GM12874 (cell line): ENCODE data around the gene FNDC3B.

Source experiments
- CTCF ChIP-seq: IDR thresholded peaks from 2 replicates; pipeline ENCODE4 v1.5.1; 2011; ENCODE audit warnings: low read depth, mild to moderate bottlenecking, control low read depth, low read length, moderate library complexity; ENCODE audit not compliant: insufficient read depth

Gene FNDC3B

GRCh38 chr3:172241405-172241804, 202.0 kb downstream of the FNDC3B start:
- no peak for TF ChIP-seq CTCF

DNA sequence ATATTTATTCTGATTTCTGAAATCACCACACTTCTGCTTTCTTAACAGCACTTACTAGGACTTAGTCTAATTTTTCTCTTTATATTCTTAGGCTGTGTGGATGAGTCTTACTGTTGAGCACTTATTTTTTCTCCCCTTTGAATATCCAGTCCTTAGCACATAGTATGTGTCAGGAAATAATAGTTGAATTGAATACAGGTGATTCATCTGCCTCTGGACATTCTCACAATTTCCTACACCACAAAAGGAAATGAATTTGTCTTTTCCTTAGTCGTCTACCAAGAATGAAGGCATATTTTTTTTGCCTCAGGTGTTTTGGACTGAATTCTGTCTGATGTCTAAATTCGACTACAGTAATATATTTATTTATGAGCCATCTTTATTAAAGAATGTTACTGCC, 204.6 kb downstream of the FNDC3B start:
- TF ChIP-seq CTCF: no peak

GRCh38 chr3:172245241-172245640, 205.9 kb downstream of the FNDC3B start:
- no peak for TF ChIP-seq CTCF

DNA sequence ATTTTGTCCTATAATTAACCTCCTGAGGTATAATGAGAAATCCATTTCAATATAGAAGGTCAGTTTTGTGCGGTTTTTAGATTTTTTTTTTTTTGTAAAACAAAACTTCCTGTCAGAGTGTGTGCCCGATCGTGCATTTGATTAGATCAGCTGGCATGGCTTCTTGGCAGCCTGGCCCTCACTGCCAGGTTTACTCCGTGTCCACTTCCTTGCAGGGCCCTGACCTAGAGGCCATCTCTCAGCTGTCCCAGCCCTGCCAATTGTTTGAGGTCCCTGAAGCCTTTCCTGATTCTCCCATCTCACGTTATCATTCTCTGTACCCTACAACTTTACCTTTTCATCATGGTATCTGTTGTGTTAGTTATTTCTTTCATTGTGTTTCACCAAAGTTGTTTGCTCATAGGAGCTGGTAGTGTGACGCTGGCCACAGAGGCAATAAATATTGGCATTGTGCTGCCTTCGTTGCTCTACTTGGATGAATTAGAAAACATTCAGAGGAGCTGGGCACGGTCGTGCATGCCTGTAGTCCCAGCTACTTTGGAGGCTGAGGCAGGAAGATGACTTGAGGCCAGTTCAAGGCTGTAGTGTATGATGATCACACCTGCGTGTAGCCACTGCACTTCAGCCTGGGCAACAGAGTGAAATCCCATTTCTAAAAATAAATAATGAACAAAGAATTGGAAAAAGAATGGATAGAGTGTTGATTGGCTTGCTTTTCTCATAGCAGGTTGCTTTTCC, 206.9 kb downstream of the FNDC3B start:
- no peak for TF ChIP-seq CTCF

GRCh38 chr3:172247525-172248274, 208.3 kb downstream of the FNDC3B start:
- no peak for TF ChIP-seq CTCF

DNA sequence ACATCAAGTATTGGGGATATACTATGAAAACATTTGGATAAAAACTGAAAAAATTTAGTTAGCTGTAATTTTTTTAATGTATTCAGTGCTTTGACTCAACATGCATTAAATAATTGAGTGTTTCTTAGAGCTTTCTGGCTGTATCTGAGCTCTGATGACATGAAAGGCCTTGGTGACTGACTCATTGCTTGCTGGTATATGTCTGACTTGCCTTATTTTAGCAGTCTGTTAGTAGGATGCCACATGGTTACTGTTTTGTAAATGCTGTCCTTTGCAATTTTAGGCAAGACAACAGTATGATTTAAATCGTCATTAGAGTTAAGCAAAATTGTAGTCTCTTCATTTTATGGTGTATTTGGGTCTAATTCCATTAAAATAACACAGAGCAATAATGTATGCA, 209.7 kb downstream of the FNDC3B start:
- no peak for TF ChIP-seq CTCF

- TF ChIP-seq CTCF: no peak
These were observed 211.8 kb downstream of the FNDC3B start for GRCh38 chr3:172251211-172251610.
